Breast epithelium (tissue), 4 donors: ENCODE data around the gene NNAT. TPM values are rescaled to one million over a fixed set of nuclear protein-coding genes. Genes with fewer than 3 reads are reported as not detected.

Source experiments
- DNase-seq, 2 donors: peaks; one replicate each; pipeline ENCODE4 v3.0.0-alpha.2; 2019; ENCODE audit warnings: low spot score in 2 of 2
- H3K27ac ChIP-seq, 2 donors: fragments of 200-600 bp; sonication (generic) in 1 of 2; one replicate each; pipeline ENCODE4 v1.5.1; 2016 to 2019; ENCODE audit warnings: mild to moderate bottlenecking in 1 of 2
- H3K27me3 ChIP-seq, 2 donors: fragments of 200-600 bp; sonication (generic) in 1 of 2; one replicate each; pipeline versions ENCODE4 v1.5.1 to v1.6.0; 2017 to 2019; ENCODE audit warnings: control low read depth in 1 of 2, mild to moderate bottlenecking in 1 of 2
- H3K36me3 ChIP-seq: fragments of 200-600 bp; one replicate; pipeline ENCODE4 v1.5.1; 2019
- H3K4me1 ChIP-seq, 2 donors: fragments of 200-600 bp; sonication (generic); one replicate each; pipeline ENCODE4 v1.5.1; 2016 to 2019; ENCODE audit warnings: control low read depth in 1 of 2
- H3K4me3 ChIP-seq, 3 donors: fragments of 200-600 bp; sonication (generic); 1 replicate in 2 of 3; 2 replicates in 1 of 3; pipeline ENCODE4 v1.5.1; 2016 to 2019; ENCODE audit warnings: mild to moderate bottlenecking in 3 of 3, moderate library complexity in 2 of 3
- H3K9me3 ChIP-seq, 2 donors: fragments of 200-600 bp; sonication (generic) in 1 of 2; one replicate each; pipeline ENCODE4 v1.5.1; 2016 to 2019; ENCODE audit warnings: control low read depth in 1 of 2
- CTCF ChIP-seq, 3 donors: fragments of 450-650 bp; IDR thresholded peaks; one replicate each; pipeline ENCODE4 v1.5.1; 2016 to 2017; ENCODE audit warnings: antibody characterized with exemption in 3 of 3, mild to moderate bottlenecking in 3 of 3, moderate library complexity in 3 of 3
- POLR2A ChIP-seq: fragments of 450-650 bp; IDR thresholded peaks from one replicate; pipeline ENCODE4 v1.6.1; 2016; ENCODE audit warnings: antibody characterized with exemption, mild to moderate bottlenecking, moderate library complexity
- POLR2AphosphoS5 ChIP-seq, 3 donors: sonication (generic); formaldehyde crosslinking; IDR thresholded peaks; one replicate each; pipeline ENCODE4 v1.6.1; 2017; ENCODE audit warnings: antibody characterized with exemption in 3 of 3
- intact Hi-C: fragments of 100-400 bp; cut with DNase I; formaldehyde crosslinking; loops from one replicate; pipeline ENCODE4 v1.15.1; 2023; ENCODE audit warnings: low total_unique reads
- total RNA-seq, 3 donors: library from RNA; depleted of rRNA; stranded (reverse); fragments of >200 nt; gene quantifications; one replicate each; pipeline ENCODE4 v1.1.0, GENCODE V29; 2016

The NNAT gene
- total RNA-seq, 3 donors from 2014 or later, result 3.9 to 82.1 (median 9.7) TPM

DNA sequence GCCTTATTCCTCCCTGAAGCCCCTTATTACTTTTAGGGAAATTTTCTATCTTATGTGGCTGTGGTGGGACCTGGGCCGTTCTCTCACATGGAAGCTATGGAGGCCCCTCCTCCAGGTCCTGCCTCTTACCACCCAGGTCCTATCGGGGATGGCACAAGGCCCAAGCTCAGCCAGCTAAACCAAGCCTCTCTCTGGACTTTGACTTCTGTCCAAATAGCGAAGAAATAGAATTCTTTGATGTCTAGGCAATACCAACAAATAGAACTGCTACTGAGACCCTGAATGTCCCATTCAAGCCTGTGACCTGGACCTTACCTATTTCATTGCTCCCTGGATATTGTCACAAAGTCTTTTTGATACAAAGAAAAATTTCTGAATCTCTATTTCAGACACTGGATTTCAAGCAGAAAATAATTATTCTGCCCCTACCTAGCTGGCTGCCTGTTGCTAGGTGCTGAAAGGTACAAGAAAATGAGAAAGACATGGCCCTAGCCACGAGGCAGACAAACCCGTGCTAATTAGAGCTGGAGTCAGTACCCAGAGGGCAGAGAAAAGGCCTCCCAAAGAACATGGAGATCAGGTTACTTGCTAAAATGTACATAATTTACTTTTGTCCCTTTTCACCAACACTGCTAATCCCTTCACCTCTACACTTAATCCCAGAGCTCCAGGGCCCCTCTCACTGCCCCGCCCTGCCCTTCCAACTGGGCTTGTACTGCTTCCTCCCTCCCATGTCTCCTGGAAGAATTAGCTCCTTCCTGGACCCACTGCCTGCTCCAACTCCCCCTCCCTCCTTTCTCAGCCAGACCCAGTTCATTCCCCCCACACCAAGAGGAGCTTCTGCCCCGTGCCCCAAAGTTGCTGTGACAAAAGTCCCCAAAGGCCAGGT lies 15.5 kb upstream of the NNAT start:
- Histone ChIP-seq H3K9me3 (no peaks in the 10 kb centered on the region), H3K27ac (no peak overlapping the region), H3K36me3 (no peaks in the 10 kb centered on the region), H3K4me1 (no peaks in the 10 kb centered on the region), H3K4me3 (no peak overlapping the region), H3K27me3 (no peaks in the 10 kb centered on the region)
- TF ChIP-seq CTCF (IDR thresholded peaks at IDR 0.05) (no peak), POLR2A (no peak), POLR2AphosphoS5 (IDR thresholded peaks at IDR 0.05) (no peak)
- no peak for DNase-seq
- intact Hi-C loops, result no loop called here

GRCh38 chr20:37506152-37506725 lies 14.8 kb upstream of the NNAT start:
- H3K36me3 ChIP-seq, result no peaks in the 10 kb centered on the region
- H3K4me3 ChIP-seq, result no peak overlapping the region
- no peaks in the 10 kb centered on the region for H3K9me3 ChIP-seq
- H3K27me3 ChIP-seq, result no peaks in the 10 kb centered on the region
- no peaks in the 10 kb centered on the region for H3K4me1 ChIP-seq
- H3K27ac ChIP-seq, result no peak overlapping the region
- no peak for DNase-seq
- TF ChIP-seq POLR2A, result no peak
- no peak for TF ChIP-seq CTCF (IDR thresholded peaks at IDR 0.05)
- no peak for TF ChIP-seq POLR2AphosphoS5 (IDR thresholded peaks at IDR 0.05)
- intact Hi-C loops, result no loop called here

GRCh38 chr20:37510226-37510625 lies 10.8 kb upstream of the NNAT start:
- no peak for DNase-seq
- H3K27ac ChIP-seq, result no peak overlapping the region
- H3K36me3 ChIP-seq, result no peaks in the 10 kb centered on the region
- H3K4me3 ChIP-seq, result no peak overlapping the region
- no peaks in the 10 kb centered on the region for H3K4me1 ChIP-seq
- intact Hi-C loops, result loop anchor here (10.0 kb wide), 1 partner anchor 105 kb away; no protein-coding TSS in a partner anchor
- TF ChIP-seq POLR2AphosphoS5 (IDR thresholded peaks at IDR 0.05) (no peak), POLR2A (no peak), CTCF (IDR thresholded peaks at IDR 0.05) (no peak)
- no peaks in the 10 kb centered on the region for H3K9me3 ChIP-seq
- H3K27me3 ChIP-seq, result no peaks in the 10 kb centered on the region

DNA sequence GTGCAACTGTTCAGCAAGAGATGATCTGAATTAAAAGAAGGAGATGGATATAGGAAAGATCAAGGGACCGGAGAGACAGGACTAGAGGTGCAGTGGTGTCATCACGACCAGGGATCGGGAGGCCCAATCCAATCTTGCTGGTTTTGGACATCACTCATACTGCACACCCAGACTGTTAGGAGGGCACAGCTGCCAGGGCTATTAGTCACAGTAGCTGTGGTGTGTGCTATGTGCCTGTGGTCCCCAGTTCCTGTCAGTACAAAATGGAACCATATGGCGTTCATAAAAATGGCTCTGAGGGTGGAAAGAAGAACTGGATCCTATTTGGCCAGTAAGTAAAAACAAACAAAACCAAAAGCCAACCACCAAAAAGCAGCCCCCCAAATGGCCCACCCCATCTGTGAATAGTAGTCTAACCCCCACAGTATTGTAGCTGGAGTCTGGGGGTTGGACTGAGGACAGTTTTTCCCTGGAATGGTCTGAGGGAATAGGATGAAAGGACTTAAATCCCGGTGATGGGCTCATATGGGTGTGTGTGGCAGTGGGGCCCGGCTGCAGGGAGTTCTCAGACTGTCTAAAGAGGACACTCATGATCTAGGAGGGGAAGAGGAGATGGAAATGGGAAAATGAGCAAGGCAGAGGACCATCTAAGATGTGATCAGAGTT lies 9.3 kb upstream of the NNAT start:
- TF ChIP-seq POLR2A, result no peak
- no peak for TF ChIP-seq CTCF (IDR thresholded peaks at IDR 0.05)
- TF ChIP-seq POLR2AphosphoS5 (IDR thresholded peaks at IDR 0.05), result no peak
- intact Hi-C loops, result loop anchor here (10.0 kb wide), 1 partner anchor 107 kb away; no protein-coding TSS in a partner anchor

More for the DNA sequence above, 9.3 kb upstream of the NNAT start:
- DNase-seq, result no peak
- H3K4me3 ChIP-seq, result no peak overlapping the region
- H3K9me3 ChIP-seq, result no peaks in the 10 kb centered on the region
- H3K27ac ChIP-seq, result no peak overlapping the region
- H3K27me3 ChIP-seq, result no peaks in the 10 kb centered on the region
- H3K4me1 ChIP-seq, result no peaks in the 10 kb centered on the region
- no peaks in the 10 kb centered on the region for H3K36me3 ChIP-seq
